Mucosa of stomach (tissue), 1 donor: ENCODE data around the gene WDCP.
"Not testable (repeated sequence)": the region's sequence is repeated elsewhere in the genome, so short reads cannot be mapped to it uniquely, and the experiment has no call there.

ENCODE experiments used
- H3K27me3 ChIP-seq: one replicate; pipeline ENCODE4 v1.7.0; 2013; ENCODE audit warnings: mild to moderate bottlenecking, low read length; ENCODE audit not compliant: control insufficient read depth, insufficient read depth
- H3K36me3 ChIP-seq: one replicate; pipeline ENCODE4 v1.7.0; 2013; ENCODE audit warnings: low read length; ENCODE audit not compliant: control insufficient read depth, insufficient read depth
- H3K4me1 ChIP-seq: one replicate; pipeline ENCODE4 v1.7.0; 2013; ENCODE audit warnings: mild to moderate bottlenecking, low read length; ENCODE audit not compliant: control insufficient read depth, insufficient read depth
- H3K4me3 ChIP-seq: one replicate; pipeline ENCODE4 v1.7.0; 2013; ENCODE audit warnings: low read length
- H3K9ac ChIP-seq: one replicate; pipeline ENCODE4 v1.7.0; 2013; ENCODE audit warnings: mild to moderate bottlenecking, low read length, moderate library complexity
- H3K9me3 ChIP-seq: one replicate; pipeline ENCODE4 v1.7.0; 2013; ENCODE audit warnings: mild to moderate bottlenecking, low read length, moderate library complexity; ENCODE audit not compliant: control insufficient read depth
- donor health status: Pancreatic carcinoma.

The WDCP gene

GRCh38 chr2:24046930-24047702, at the start of gene WDCP:
Gene WDCP, minus strand, starts transcription at chr2:24047391. Its CDS starts 7,897 bp downstream, at chr2:24039494.
- no peaks in the 10 kb centered on the region for H3K9me3 ChIP-seq
- H3K27me3 ChIP-seq, result no peaks in the 10 kb centered on the region
- H3K4me1 ChIP-seq, result peaks cover 23% of the 10 kb centered on the region
- peak within 1 kb of the TSS; percentile 84 for H3K9ac ChIP-seq
- no peaks in the 10 kb centered on the region for H3K36me3 ChIP-seq
- peak within 1 kb of the TSS; percentile 90 for H3K4me3 ChIP-seq

- not testable (repeated sequence) for H3K9ac ChIP-seq, H3K36me3 ChIP-seq, H3K27me3 ChIP-seq
Observed at GRCh38 chr2:24095171-24095677, 48.0 kb upstream of the WDCP start.

GRCh38 chr2:24093270-24093669, 46.1 kb upstream of the WDCP start:
- H3K4me1 ChIP-seq, H3K36me3 ChIP-seq, H3K27me3 ChIP-seq, H3K9ac ChIP-seq, H3K4me3 ChIP-seq, H3K9me3 ChIP-seq: not testable (repeated sequence)

More at GRCh38 chr2:24095171-24095677, 48.0 kb upstream of the WDCP start:
- not testable (repeated sequence) for H3K9me3 ChIP-seq, H3K4me3 ChIP-seq, H3K4me1 ChIP-seq

GRCh38 chr2:24088821-24089359, 41.7 kb upstream of the WDCP start:
- Histone ChIP-seq H3K9ac (no peak overlapping the region), H3K9me3 (no peaks in the 10 kb centered on the region), H3K4me1 (peaks cover 7% of the 10 kb centered on the region), H3K36me3 (no peaks in the 10 kb centered on the region), H3K4me3 (no peak overlapping the region), H3K27me3 (no peaks in the 10 kb centered on the region)

GRCh38 chr2:24087032-24087431, 39.8 kb upstream of the WDCP start:
- Histone ChIP-seq H3K9ac (no peak overlapping the region), H3K4me3 (no peak overlapping the region), H3K36me3 (no peaks in the 10 kb centered on the region), H3K27me3 (no peaks in the 10 kb centered on the region), H3K4me1 (peaks cover 17% of the 10 kb centered on the region), H3K9me3 (no peaks in the 10 kb centered on the region)

GRCh38 chr2:24086241-24086640, 39.0 kb upstream of the WDCP start:
- no peak overlapping the region for H3K9ac ChIP-seq

GRCh38 chr2:24085200-24085489, 38.0 kb upstream of the WDCP start:
- H3K4me1 ChIP-seq, result peaks cover 17% of the 10 kb centered on the region
- peak overlapping the region; percentile 87 for H3K9ac ChIP-seq
- H3K27me3 ChIP-seq, result no peaks in the 10 kb centered on the region
- no peaks in the 10 kb centered on the region for H3K36me3 ChIP-seq
- peak overlapping the region; percentile 66 for H3K4me3 ChIP-seq
- no peaks in the 10 kb centered on the region for H3K9me3 ChIP-seq

More at GRCh38 chr2:24086241-24086640, 39.0 kb upstream of the WDCP start:
- H3K4me3 ChIP-seq, result no peak overlapping the region
- H3K36me3 ChIP-seq, result no peaks in the 10 kb centered on the region
- H3K4me1 ChIP-seq, result peaks cover 17% of the 10 kb centered on the region
- H3K9me3 ChIP-seq, result no peaks in the 10 kb centered on the region
- H3K27me3 ChIP-seq, result no peaks in the 10 kb centered on the region

GRCh38 chr2:24084386-24085199, 37.4 kb upstream of the WDCP start, which contains the start of gene TP53I3:
Gene TP53I3, minus strand, starts transcription at chr2:24084834. Its CDS starts 508 bp downstream, at chr2:24084326.
- H3K36me3 ChIP-seq, result no peaks in the 10 kb centered on the region
- peaks cover 17% of the 10 kb centered on the region for H3K4me1 ChIP-seq
- H3K9ac ChIP-seq, result peak within 1 kb of the TSS; percentile 87
- H3K4me3 ChIP-seq, result peak within 1 kb of the TSS; percentile 66
- H3K27me3 ChIP-seq, result no peaks in the 10 kb centered on the region
- H3K9me3 ChIP-seq, result no peaks in the 10 kb centered on the region

- Histone ChIP-seq H3K4me1 (peaks cover 17% of the 10 kb centered on the region), H3K27me3 (no peaks in the 10 kb centered on the region), H3K36me3 (no peaks in the 10 kb centered on the region), H3K9me3 (no peaks in the 10 kb centered on the region), H3K9ac (peak overlapping the region; percentile 87), H3K4me3 (peak overlapping the region; percentile 66)
Observed at GRCh38 chr2:24083567-24084385, 36.6 kb upstream of the WDCP start.

GRCh38 chr2:24082787-24083566, 35.8 kb upstream of the WDCP start:
- Histone ChIP-seq H3K27me3 (no peaks in the 10 kb centered on the region), H3K36me3 (no peaks in the 10 kb centered on the region), H3K9ac (peak overlapping the region; percentile 87), H3K4me3 (peak overlapping the region; percentile 66), H3K4me1 (peaks cover 20% of the 10 kb centered on the region), H3K9me3 (no peaks in the 10 kb centered on the region)

GRCh38 chr2:24080701-24081100, 33.5 kb upstream of the WDCP start:
- Histone ChIP-seq H3K4me1 (peaks cover 26% of the 10 kb centered on the region), H3K9me3 (no peaks in the 10 kb centered on the region), H3K9ac (no peak overlapping the region), H3K27me3 (no peaks in the 10 kb centered on the region), H3K36me3 (no peaks in the 10 kb centered on the region), H3K4me3 (no peak overlapping the region)
